Activated CD8-positive, alpha-beta memory T cell treated with anti-CD3 and anti-CD28 coated beads for 24 hours (primary cell): ENCODE data around the gene DHRS4L2.
"Not testable (repeated sequence)": the region's sequence is repeated elsewhere in the genome, so short reads cannot be mapped to it uniquely, and the experiment has no call there.

Experiments
- DNase-seq: peaks from one replicate; pipeline ENCODE4 v3.0.0-alpha.2; 2020

Gene DHRS4L2

DNA sequence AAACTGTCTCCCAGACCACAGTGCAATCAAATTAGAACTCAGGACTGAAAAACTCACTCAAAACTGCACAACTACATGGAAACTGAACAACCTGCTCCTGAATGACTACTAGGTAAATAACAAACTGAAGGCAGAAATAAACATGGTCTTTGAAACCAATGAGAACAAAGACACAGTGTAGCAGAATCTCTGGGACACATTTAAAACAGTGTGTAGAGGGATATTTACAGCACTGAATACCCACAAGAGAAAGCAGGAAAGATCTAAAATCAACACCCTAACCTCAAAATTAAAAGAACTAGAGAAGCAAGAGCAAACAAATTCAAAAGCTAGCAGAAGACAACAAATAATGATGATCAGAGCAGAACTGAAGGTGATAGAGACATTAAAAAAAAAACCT is 14.7 kb upstream of the DHRS4L2 start:
- DNase-seq, result not testable (repeated sequence)

- not testable (repeated sequence) for DNase-seq
Observed at GRCh38 chr14:23977208-23977607, 11.5 kb upstream of the DHRS4L2 start.

GRCh38 chr14:23981951-23982813 is 6.5 kb upstream of the DHRS4L2 start:
- DNase-seq, result not testable (repeated sequence)

GRCh38 chr14:23984891-23985602 is 3.7 kb upstream of the DHRS4L2 start:
- no peak for DNase-seq

- not testable (repeated sequence) for DNase-seq
Observed at GRCh38 chr14:23988223-23988606, 514 bp upstream of the DHRS4L2 start.

DNA sequence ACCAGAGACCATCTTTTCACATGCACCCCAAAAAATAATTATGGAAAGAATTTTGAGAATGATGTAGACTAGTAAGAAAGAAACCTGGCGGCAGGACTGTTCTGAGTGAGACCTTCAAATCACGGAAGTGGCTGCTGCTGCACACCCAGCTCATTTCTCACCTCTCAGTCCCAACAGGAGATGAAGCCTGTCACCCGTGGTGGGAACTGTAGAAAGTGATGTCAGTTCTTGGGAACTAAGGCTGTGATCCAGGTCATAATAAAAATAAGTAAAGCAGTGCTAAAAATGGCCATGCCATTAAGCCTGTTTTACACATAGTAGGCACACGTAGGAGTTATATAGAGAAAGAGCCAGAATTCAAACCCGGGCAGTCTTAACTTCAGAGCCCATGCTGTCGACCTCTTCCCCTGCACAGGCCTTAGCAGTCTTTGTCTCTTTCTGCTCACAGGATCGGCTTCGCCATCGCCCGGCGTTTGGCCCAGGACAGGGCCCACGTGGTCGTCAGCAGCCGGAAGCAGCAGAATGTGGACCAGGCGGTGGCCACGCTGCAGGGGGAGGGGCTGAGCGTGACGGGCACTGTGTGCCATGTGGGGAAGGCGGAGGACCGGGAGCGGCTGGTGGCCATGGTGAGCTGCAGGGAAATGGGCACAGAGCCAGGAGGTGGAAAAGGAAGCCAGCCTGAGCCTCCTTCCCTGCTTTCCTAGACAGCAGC is 1.2 kb downstream of the DHRS4L2 start:
- DNase-seq, result not testable (repeated sequence)

GRCh38 chr14:23990961-23991360 is 2.2 kb downstream of the DHRS4L2 start:
- DNase-seq, result not testable (repeated sequence)

DNA sequence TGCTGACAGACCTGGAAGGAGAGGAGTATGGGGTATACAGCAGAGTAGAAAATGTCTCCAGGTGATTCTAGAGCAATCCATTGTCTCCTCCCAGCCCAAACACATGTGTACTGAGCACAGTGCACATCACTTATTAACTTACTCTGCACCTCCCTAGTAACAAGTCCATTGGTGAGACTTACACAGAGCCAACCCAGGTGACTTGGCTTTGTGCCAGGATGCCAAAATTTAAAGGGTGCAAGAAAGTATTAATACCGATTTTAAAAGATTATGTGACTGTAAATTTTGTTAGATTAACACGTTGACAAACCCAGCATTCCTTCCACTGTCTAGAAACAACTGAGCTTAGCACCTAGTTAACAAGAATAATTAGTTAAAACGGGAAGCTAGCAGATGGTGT is 4.3 kb downstream of the DHRS4L2 start:
- DNase-seq, result not testable (repeated sequence)

DNA sequence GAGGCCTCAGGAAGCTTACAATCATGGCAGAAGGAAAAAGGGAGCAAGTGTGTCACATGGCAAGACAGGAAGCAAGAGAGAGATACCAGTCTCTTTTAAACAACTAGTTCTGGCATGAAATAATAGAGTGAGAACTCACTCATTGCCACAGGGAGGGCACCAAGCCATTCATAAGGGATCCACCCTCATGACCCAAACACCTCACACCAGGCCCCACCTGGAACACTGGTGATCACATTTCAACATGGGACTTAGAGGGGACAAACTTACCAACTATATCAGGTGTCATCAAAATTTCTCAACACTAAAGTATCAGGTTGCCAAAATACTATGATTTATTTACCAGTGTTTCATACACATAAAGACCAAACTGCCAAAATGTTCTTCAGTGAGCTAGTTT is 7.3 kb downstream of the DHRS4L2 start:
- DNase-seq, result not testable (repeated sequence)

DNA sequence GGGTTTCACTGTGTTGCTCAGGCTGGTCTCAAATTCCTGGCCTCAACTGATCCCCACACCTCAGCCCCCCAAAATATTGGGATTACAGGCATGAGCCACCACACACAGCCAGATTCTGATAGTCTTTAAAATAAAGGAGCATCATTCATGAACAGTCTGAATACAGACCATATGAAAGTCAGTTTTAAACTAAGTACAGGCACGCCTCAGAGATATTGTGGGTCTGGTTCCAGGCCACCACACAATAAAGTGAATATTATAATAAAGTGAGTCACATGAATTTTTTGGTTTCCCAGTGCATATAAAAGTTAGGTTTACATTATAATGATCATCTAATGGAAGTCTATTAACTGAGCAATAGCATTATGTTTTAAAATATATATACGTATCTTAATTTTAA is 8.1 kb downstream of the DHRS4L2 start:
- DNase-seq, result not testable (repeated sequence)

- DNase-seq, result not testable (repeated sequence)
Observed at GRCh38 chr14:23999640-24000039, 10.9 kb downstream of the DHRS4L2 start.

GRCh38 chr14:24001078-24001477 is 12.3 kb downstream of the DHRS4L2 start:
- not testable (repeated sequence) for DNase-seq

DNA sequence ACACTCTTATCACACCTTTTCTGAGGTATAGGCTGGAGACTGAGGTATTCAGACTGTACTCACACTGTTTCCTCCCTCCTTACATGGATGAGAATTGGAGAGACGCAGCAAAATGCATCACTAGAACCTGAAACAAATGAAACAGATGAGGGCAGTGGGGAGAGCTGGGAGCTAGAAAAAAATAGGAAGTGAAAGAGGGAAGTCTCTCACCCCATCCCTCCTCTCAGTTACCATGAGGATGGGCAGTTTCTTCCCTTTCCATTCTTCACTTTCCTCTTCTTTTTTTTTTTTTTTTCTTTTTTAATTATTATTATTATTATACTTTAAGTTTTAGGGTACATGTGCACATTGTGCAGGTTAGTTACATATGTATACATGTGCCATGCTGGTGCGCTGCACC is 12.9 kb downstream of the DHRS4L2 start:
- not testable (repeated sequence) for DNase-seq

GRCh38 chr14:24006471-24006816 is 17.7 kb downstream of the DHRS4L2 start:
- DNase-seq, result not testable (repeated sequence)

- DNase-seq, result peak; percentile 91
Observed at GRCh38 chr14:24006817-24007652, 18.3 kb downstream of the DHRS4L2 start.

GRCh38 chr14:24011051-24011450 is 22.3 kb downstream of the DHRS4L2 start:
- no peak for DNase-seq

DNA sequence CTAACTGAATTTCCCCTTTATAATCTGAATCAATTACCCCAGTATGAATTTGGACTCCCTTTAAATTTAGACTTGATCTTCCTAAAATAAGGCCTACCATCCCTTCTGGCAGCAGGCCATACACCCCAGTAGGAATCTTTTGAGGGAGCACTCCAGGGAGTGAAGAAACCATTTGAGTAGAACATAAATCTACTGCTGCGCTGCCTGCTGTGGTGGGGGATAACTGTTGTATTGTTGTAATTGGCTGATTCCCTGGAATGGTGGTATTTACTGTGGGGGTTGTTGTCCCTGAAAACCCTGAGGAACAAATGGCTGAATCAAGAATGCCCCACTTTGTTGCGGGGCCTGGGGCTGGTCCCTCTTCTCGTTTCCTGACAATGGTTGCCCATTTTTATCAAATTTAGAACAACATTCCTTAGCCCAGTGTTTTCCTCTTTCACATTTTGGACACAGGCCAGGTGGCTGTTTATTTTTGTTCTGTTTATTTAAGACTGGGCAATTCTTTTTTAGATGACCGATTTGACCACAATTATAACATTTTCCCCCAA is 24.1 kb downstream of the DHRS4L2 start:
- not testable (repeated sequence) for DNase-seq

GRCh38 chr14:24013654-24014514 is 25.2 kb downstream of the DHRS4L2 start:
- peak; percentile 76 for DNase-seq

DNA sequence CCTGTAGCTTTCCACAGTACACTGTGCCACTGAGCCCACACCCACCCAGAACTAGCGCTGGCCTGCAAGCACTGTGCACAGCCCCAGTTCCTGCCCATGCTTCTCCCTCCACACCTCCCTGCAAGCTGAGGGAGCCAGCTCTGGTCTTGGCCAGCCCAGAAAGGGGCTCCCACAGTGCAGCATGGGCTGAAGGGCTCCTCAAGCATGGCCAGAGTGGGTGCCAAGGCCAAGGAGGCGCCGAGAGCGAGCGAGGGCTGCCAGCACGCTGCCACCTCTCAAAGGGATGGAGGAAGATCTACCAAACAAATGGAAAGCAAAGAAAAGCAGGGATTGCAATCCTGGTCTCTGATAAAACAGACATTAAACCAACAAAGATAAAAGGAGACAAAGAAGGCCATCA is 27.0 kb downstream of the DHRS4L2 start:
- DNase-seq, result not testable (repeated sequence)

DNA sequence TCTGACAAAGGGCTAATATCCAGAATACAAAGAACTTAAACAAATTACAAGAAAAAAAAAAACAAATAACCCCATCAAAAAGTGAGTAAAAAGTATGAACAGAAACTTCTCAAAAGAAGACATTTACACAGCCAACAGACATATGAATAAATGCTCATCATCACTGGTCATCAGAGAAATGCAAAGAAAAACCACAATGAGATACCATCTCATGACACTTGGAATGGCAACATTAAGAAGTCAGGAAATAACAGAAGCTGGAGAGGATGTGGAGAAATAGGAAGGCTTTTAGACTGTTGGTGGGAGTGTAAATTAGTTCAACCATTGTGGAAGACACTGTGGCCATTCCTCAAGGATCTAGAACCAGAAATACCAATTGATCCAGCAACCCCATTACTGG is 30.2 kb downstream of the DHRS4L2 start:
- DNase-seq, result not testable (repeated sequence)

DNA sequence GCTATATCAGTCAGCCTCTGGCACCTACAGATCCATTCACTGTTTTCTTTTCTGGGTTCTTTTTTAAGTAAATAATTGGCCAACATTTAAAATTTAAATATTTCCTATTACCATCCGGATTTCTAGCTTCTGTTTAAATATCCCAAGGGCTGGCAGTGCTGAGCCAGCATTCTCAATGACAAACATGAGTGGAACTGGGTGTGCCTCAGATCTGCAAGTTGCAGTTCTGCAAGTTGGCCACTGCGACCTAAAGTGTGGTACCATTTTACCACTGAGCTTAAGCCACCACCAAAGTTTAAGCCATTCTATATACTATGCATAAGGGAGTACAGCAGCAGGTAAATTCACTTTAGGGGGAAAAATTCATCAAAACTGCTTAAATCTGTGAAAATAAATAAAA is 31.2 kb downstream of the DHRS4L2 start:
- not testable (repeated sequence) for DNase-seq
